GM18519 (cell line): ENCODE results near the gene DAPK1.
A peak's percentile ranks its signal among the peaks of the same experiment; 100 is the strongest.

Experiments
- ATAC-seq: cut with Tn5 transposase; IDR thresholded peaks from one replicate; pipeline ENCODE4 v1.9.1; 2021; ENCODE audit warnings: mild to moderate bottlenecking, moderate library complexity; ENCODE audit not compliant: unreplicated experiment, low FRiP score

DAPK1 gene

DNA sequence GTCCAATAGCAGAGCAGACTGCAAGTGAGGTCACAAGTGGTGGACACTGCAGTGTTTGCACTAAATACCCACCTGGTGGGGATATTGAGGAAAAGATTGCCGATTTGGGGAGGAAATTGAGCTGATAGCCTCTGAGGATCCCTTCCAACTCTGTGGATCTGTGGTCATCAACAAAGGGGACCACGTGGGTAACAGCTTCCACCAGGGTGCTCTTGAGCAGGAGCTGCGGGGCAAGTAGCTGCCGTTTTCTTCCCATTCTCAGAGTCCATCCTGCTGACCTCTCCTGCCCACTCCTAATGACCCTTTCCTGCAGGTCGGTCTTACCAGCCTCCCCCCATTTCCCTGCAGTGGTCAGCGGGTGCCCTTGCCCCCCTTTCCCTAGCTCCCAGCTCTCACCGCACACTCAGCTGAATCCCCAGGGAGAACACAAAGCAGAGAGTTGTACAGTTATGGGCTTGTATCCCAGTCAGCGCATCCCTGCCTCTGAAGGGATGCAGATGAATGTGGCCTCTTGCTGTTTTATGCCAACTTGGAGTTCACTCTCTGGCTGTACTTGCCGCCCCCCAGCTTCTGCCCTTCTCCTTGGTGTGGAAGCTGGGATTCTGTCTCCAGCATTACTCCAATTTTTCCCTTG lies 18.0 kb downstream of the DAPK1 start:
- no peak for ATAC-seq

DNA sequence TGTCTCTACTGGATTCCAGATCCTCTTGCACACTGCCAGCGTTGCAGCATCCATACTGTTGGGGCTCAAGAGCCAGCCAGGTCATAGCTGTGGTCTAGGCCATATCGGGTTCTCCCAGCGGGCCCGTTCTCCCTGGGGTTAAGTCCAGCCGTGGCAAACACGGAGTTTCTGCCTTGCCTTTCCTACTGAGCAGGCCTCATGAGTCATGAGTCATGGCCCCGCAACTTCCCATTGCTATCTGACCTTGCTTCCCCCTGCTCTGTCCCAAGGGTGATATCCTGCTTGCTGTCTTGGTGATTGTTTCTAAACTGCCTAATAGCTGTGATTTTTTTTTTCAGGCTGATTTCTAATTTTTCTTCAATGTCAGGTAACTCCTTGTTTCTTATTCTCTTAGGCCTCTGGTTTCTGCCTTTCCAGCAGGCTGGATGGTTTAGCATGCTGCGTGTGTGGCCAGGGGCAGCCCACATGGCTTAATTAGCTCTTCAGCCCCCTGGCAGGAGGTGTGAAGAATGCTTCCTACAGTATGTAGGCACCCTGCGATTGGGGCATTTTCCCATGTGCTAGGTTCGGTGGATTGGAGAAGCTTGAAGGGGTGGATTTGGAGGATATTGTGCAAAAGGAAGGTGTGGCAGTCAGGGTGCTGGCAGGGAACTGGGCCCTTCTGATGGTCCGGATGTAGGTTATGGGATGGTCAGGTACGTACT lies 18.7 kb downstream of the DAPK1 start:
- no peak for ATAC-seq

DNA sequence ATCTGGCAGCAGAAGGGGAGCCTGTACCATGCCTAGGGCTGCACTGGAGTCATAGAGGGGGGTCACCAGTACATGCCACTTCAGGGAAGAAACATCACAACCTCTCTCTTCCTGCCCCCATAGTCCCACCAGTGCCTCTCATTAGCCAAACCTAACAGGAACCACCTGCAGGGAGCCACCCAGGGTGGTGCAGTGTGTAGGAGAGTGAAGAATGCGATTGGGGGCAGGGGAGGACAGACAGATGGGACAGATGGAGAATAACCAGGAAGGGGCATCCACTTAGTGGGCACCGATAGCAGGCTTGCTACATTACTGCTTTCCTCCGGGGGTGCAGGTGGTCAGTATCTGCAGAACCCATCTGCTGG lies 19.2 kb downstream of the DAPK1 start:
- no peak for ATAC-seq

DNA sequence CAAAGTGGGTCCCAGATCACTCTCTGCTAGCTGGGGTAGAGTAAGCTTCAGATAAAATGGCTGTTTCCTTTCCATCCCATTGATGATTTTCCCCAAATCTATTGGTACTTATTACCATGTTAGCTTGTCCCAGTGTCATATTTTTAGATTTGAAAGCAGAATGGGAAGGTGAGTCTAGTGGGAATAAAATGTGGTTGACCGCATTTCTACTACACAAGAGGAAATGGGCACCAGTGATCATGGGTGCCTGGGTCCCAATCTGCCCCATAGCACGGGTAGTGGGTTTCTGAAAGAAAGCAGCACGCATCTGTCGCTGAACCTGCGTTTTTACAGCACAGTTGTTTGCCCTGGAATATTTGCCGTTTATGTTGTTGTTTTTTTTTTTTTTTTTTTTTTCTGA lies 20.1 kb downstream of the DAPK1 start:
- ATAC-seq: no peak

DNA sequence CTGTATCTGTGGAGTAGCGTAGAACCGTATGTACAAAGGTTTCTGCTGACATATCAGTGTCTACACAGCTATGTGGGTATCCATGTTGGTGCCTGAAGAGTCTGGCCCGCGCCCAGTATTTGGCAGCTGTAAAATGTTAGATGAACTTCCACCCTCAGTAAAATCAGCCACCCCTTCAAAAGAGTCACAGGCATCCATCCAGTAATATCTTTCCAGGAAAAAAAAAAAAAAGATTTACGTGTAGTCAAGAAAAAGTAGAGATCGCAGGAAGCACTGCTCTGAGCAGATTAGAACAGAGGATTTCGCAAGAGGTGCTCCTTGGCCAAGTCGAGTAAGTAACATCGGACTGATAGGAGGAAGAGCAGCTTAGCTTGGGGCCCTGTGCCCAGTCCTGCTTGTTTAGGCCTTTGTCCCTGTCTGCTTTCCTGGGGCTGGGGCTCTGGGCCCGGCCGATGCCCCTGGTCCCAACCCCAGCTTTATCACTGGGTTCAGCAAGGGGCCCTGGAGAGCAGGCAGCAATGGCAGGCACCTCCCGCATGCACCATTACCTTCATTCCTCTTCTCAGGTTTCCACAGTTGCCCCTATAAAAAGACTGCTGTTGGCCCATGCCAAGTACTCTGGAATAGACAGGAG lies 21.2 kb downstream of the DAPK1 start:
- ATAC-seq: no peak

DNA sequence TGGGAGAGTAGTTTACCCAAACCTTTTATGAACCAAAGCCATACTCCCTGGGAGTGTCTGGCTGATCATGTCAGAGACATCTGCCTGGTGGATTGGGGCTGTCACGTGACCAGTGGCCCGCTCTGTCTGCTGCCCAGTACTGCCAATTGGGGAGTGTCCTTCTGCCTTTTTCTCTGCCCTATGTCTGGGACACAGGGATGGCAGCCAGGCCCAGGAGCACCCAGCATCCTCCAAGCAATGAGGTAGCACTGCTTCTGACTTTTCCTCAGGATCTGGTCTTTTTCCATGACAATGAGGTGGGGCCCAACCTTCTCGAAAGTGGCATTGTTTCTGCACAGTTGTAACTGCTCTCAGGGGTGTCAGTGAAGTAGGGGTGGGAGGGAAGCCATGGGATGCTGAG lies 21.8 kb downstream of the DAPK1 start:
- no peak for ATAC-seq

DNA sequence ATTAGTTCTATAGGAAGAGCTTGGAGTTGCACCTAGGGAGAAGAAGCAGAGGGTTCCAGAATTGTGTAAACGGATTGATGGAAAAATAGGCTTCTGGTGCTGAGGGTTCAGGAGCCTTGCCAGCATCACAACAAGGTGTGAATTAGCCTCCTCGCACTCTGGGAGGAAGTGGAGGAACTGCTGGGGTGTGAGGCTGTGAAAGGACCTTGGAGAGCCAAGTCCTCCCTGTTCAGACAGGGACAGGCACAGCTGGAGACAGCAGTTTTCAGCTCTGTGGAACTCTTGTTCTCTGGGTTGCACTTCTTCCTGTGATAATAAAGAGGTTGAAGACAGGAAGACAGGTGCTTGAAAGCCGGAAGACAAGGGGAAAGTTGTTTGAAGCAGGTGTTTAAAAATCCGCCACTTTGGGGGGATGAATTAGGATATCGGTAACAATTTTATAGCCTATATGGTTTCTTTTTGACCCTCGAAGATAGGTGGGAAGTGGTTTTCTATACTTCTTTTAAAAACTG lies 22.6 kb downstream of the DAPK1 start:
- ATAC-seq: no peak

DNA sequence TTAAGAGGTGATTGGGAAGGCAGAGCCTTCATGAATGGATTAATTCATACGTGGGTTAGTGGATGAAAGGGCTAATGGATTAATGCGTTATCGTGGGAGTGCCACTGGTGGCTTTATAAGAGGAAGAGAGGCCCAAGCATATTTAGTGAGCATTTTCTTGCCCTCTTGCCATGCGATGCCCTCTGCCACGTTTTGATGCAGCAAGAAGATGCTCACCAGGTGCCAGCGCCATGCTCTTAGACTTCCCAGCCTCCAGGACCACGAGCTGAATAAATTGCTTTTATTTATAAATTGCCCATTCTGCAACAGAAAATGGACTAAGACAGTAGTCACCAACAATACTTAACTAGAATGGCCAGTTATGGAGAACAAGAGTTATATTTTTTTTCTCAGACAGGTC lies 24.2 kb downstream of the DAPK1 start:
- no peak for ATAC-seq

DNA sequence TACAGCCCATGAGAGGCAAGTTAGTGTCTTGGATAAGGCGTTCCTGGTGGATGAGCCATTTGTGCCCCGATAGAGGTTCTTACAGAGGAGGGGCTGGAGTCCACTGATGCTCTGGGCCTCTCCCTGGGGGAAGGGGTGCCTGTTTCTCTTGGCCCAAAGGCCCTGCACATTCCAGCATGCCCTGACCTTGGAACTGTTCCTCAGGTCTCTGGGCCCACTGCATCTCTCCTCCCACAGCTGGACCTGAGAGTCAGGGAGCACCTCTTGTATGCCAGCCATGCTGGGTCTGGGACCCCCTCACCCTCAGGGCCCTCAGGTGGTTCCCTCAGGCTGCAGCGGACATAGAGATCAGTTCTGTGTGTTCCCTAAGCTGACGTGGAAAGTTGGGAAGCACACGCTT lies 26.4 kb downstream of the DAPK1 start:
- ATAC-seq: no peak

DNA sequence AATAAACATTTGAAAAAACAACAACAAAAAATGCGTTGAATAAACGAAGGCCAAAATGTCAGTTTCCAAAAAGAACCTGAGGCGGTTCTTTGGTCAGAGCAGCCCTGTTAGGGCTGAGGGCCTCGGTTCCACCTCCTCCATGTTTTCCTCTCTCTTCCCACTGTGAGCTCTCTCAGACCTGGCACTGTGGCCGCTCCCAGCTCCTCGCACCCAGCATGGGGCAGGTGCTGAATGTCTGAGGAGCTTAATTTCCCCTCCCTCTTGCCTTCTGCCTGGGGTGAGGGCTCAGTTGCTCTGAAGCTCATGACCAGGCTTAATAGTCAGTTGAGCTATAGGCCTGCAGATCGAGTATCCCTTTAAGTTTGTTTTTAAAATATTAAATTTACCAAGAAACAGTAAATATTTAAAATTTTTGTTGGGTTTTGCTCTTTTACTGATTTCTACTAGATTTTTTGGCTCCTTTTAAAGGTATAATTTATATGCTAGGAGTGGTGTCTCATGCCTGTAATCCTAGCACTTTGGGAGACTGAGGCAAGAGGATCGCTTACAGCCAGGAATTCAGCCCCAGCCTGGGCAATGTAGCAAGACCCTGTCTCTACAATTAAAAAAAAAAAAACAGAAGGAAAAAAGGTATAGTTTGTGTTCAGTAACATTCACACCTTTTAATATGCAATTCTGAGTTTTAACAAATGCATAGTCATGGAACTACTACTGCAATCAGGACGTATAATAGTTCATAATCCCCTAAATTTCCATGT lies 28.1 kb downstream of the DAPK1 start:
- no peak for ATAC-seq

DNA sequence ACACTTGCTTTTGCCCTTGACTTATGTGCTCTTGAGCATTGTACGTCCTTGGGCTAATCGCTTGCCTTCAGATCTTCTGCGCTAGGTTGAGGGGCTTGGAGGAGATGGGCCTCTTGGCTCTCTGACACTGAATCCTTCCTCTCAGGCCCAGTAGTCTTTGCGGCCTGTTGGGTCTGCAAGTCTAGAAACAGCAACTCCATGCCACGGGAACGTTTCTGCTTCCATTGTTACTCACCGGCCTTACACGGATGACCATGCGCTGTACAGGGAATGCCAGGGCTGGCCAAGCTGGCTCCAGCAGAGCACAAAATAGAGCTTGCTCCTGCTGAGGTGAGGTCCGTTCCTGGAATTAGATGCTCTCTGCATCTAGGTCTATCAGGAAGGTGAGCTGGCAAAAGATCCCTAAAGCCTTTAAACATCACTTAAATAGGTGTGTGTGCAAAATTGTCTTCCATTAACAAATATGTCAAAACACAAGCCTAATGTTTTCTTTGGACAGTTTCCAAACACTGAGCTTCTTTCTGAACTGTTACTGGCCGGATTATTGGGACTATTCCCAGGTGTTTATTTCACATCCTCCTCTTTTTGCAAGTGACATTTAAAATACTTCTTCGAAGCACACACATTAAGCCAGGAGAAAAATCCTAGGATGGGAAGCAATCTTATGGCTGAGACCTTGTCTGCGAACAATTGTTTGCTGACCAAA lies 29.7 kb downstream of the DAPK1 start:
- no peak for ATAC-seq

DNA sequence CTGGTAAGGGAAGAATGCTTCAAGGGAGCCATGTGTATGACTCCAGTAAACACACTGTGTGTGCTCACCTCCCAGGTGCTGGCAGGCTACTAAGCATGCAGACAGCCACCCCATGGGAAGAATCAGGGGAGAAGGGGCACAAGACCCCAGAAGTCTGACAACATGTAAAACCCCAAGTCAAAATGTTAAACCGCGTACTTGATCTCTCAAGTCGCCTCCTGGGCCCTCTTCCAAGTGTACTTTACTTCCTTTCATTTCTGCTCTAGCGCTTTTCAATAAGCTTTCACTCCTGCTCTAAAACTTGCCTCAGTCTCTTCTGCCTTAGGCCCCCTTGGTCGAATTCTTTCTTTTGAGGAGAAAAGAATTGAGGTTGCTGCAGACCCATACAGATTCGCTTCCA lies 31.3 kb downstream of the DAPK1 start:
- ATAC-seq: no peak

DNA sequence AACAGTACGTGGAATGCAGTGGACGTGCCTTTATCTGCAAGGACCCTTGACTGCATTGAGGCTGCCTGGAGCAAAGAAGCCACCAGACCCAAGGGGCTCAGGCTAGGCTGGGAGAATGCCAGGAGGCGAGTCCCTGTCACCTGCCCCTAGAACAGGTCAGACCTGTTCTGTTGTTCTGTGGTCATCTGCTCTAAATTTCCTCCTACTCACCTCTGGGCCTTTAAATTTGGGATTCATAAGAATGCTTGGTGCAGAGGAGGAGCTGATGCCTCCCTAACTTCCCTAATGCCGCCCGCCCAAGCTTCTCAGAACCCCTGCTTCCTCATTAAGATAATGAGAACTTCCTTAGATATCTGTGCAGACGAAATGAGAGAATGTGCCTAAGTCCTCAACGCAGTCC lies 32.0 kb downstream of the DAPK1 start:
- no peak for ATAC-seq

DNA sequence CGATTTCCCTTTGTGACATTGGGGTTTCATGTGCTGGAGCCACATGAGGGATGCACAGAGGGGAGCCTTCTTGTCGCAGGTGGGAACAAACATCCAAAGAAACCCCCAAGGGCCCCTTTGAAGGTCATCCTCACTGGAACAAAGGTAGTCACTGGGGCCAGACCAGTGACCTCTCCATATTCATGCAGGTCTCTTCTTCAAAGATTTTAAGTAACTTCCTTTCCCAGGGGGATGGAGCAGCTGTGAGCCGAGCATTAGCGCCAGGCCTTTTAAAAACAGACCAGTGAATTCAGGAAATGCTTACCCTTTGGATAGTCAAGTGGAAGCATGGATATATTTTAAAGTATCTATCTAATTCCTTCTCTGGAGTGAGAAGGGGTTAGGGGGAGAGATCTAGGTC lies 33.0 kb downstream of the DAPK1 start:
- no peak for ATAC-seq

DNA sequence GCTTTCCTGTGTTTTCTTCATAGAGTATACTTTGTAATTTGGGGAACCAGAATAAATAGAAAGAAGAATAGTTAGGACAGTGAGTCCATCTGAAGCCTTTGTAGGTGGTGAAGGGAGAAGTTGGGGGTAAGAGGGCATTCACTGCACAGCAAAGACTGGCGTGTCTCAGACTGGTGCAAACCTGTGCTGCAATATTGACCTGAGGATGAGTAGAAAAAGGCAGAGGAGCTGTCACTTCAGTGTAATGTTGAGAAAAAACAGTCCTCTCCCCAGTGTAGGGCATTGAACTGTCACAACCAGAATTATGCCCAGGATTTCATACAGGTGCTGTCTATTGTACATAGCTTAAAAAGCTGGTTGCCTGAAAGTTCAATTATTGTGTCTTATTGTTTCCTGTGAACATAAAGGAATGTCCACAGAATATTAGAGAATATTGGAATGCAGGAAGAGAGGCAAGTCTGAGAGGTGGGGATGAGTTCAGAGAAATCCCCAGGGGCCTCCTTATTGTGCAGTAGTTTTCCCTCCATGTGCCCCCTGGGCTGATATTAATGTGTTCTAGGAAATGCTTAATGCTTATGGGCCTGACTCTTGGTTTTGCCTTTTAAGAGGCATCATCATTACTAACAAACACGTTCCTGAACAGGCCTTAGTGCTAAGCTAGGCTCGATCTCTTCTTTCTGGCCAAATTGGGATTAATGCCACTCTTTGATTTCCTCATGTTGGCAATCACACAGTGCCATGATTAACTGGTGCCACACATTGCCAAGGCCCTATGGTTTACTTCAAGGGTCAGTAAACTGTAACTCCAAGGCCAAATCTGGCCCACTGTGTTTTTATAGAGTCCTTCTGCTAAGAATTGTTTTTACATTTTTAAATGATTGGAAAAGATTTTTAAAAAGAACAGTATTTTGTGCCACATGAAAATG lies 34.0 kb downstream of the DAPK1 start:
- no peak for ATAC-seq

DNA sequence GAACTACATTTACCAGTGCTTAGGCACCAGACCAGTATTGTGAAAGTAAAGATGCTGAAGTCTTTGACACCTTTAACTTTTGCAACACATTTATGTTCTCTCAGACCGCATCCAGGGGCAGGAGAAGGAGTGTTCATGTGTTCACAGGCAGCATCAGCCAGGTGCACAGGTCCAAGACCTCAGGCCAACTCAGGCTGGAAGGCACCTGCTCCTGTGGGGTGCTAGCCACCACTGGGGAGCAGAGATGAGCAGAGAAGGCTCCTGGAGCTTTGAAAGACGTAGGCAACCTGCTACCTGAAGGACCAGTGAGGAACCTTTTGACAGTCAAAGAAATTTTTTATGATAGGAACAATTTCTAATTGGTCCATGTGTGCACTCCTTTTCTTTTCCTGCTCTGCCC lies 35.6 kb downstream of the DAPK1 start:
- ATAC-seq: no peak

DNA sequence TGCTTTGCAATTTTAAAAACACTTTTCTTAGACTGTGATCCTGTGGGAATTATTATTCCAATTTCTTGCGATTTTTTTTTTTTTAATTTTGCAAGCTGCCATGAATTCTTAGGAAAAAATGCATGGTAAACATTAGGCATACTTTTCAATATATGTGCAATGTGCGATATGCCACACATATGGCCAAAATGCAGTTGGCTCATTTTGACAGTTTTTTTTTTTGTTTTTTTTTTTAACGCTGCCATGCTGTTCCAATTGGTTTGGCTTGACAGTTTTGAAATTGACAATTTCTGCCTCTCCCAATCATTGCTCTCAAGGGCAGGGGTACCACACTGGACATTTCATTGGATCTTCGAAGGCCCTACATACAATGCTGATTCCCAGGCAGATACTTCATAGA lies 36.4 kb downstream of the DAPK1 start:
- no peak for ATAC-seq

DNA sequence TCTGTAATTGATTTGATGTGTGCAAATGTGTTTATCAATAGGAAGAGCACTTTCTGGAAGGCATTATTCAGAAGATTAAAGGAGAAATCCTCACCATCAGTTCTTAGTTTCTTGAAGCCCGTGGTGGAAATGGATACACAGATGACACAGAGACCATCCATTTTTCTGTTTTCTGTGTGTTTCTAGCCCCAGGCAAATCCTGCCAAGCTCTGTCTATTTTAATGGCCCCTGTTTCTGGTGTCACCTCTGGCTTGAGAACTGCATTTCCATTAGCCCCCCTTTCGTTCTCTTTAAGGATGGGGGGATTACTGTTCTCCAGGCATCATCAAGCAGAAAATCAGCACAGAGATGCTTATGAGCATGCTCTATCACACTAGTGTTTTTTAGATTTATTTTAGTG lies 37.3 kb downstream of the DAPK1 start:
- ATAC-seq: no peak

DNA sequence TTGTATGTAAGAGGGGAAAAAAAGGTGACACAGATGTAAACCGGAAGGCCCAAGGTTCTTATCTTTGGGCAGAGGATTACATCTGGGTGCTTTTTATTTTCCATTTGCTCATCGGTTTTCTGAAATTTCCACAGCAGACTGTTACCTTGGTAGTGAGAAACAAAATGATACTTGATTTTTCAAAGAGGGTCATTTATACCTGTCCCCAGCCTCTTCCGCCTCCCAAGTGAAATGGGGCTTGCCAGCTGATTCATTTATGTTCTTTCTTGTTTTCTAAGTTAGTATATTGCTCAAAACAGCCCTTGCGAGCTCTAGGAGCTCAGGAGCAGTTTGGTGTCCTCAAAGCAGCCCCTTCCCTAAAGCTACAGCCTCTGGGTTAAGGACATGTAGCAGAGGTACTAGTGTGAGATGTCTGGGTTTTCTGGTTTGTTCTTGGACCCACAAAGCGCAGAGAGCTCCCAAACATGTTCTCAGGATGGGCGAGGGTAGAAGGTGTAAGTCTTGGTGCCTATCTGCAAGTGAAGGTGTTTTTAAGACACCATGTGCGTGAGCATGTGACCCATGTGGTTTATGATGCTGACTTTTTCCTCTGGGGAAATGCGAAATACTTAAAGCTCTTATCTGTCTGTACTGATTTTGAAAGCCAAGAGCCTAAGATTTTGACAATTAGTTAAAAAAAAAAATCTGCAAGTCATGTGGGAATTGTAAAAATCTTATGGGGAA lies 38.3 kb downstream of the DAPK1 start:
- peak; percentile 60 for ATAC-seq
